ENCODE data around the gene CD7. TPM values are rescaled to one million over a fixed set of nuclear protein-coding genes. Genes with fewer than 3 reads are reported as not detected.
A peak's percentile ranks its signal among the peaks of the same experiment; 100 is the strongest.

The CD7 gene
- total and polyA plus RNA-seq, 8 donors = 2.0 to 8.6 (median 3.7) TPM; not detected in 3

GRCh38 chr17:82281502-82282238 lies 35.7 kb downstream of the CD7 start:
- Histone ChIP-seq H3K27ac (peak overlapping the region in 4 of 5 donors; percentile 22 to 68 (median 42)), H3K36me3 (peaks cover 0 to 6% (median 3%) of the 10 kb centered on the region in 4 donors), H3K9me3 (no peaks in the 10 kb centered on the region), H3K4me1 (peaks cover 19 to 57% (median 27%) of the 10 kb centered on the region in 4 donors), H3K27me3 (no peaks in the 10 kb centered on the region), H3K4me3 (no peak overlapping the region)
- intact Hi-C loops (cut with DNase I; ENCODE audit: low total_unique reads) = no loop called here
- 51 to 60% (median 56%) methylated on average over 22 of the region's 22 CpGs for WGBS, 5 donors
- DNase-seq = peak in 1 of 2 donors; percentile 82
- TF ChIP-seq POLR2AphosphoS5 (IDR thresholded peaks at IDR 0.05) = peak in 1 of 3 donors; percentile 49
- no peak for TF ChIP-seq EP300 (IDR thresholded peaks at IDR 0.05)

GRCh38 chr17:82281076-82281475 lies 36.3 kb downstream of the CD7 start:
- intact Hi-C loops (cut with DNase I; ENCODE audit: low total_unique reads) = no loop called here
- Histone ChIP-seq H3K27ac (no peak overlapping the region), H3K9me3 (no peaks in the 10 kb centered on the region), H3K36me3 (peaks cover 0 to 6% (median 3%) of the 10 kb centered on the region in 4 donors), H3K4me3 (no peak overlapping the region), H3K4me1 (peaks cover 19 to 61% (median 27%) of the 10 kb centered on the region in 4 donors), H3K27me3 (no peaks in the 10 kb centered on the region)
- WGBS, 5 donors = 67 to 86% (median 82%) methylated on average over 5 to 7 of the region's 7 CpGs
- TF ChIP-seq POLR2AphosphoS5 (IDR thresholded peaks at IDR 0.05) (no peak), CTCF (IDR thresholded peaks at IDR 0.05) (no peak), POLR2A (IDR thresholded peaks at IDR 0.05) (no peak), EP300 (IDR thresholded peaks at IDR 0.05) (no peak)
- DNase-seq = no peak

- H3K27ac ChIP-seq = no peak overlapping the region
- TF ChIP-seq POLR2AphosphoS5 (IDR thresholded peaks at IDR 0.05) = no peak
- TF ChIP-seq POLR2A (IDR thresholded peaks at IDR 0.05) = no peak
- no peak for TF ChIP-seq CTCF (IDR thresholded peaks at IDR 0.05)
- no peak for TF ChIP-seq EP300 (IDR thresholded peaks at IDR 0.05)
- H3K4me3 ChIP-seq = no peak overlapping the region
- H3K36me3 ChIP-seq = peaks cover 0 to 6% (median 3%) of the 10 kb centered on the region in 4 donors
- no peaks in the 10 kb centered on the region for H3K9me3 ChIP-seq
- WGBS, 5 donors = 94 to 97% (median 95%) methylated on average over 8 of the region's 8 CpGs
- no peaks in the 10 kb centered on the region for H3K27me3 ChIP-seq
- no peak for DNase-seq
- intact Hi-C loops (cut with DNase I; ENCODE audit: low total_unique reads) = no loop called here
- H3K4me1 ChIP-seq = peaks cover 19 to 61% (median 27%) of the 10 kb centered on the region in 4 donors
Observed at GRCh38 chr17:82280537-82280936, 36.9 kb downstream of the CD7 start.

GRCh38 chr17:82278786-82279391 lies 38.5 kb downstream of the CD7 start:
- H3K4me1 ChIP-seq = peaks cover 31 to 76% (median 40%) of the 10 kb centered on the region in 4 donors
- H3K4me3 ChIP-seq = no peak overlapping the region
- TF ChIP-seq CTCF (IDR thresholded peaks at IDR 0.05) (no peak), POLR2AphosphoS5 (IDR thresholded peaks at IDR 0.05) (no peak), EP300 (IDR thresholded peaks at IDR 0.05) (no peak), POLR2A (IDR thresholded peaks at IDR 0.05) (no peak)
- intact Hi-C loops (cut with DNase I; ENCODE audit: low total_unique reads) = no loop called here
- no peaks in the 10 kb centered on the region for H3K9me3 ChIP-seq
- H3K27me3 ChIP-seq = no peaks in the 10 kb centered on the region
- peak in 1 of 2 donors; percentile 62 for DNase-seq
- WGBS, 5 donors = 45 to 67% (median 59%) methylated on average over 9 to 16 of the region's 16 CpGs
- H3K36me3 ChIP-seq = peaks cover 0 to 6% (median 3%) of the 10 kb centered on the region in 4 donors
- peak overlapping the region in 4 of 5 donors; percentile 1 to 73 (median 14) for H3K27ac ChIP-seq

All from stomach (tissue), 9 donors.